HuH-7 (cell line): ENCODE results near the gene ZNF277.
A peak's percentile ranks its signal among the peaks of the same experiment; 100 is the strongest.
"Not testable (repeated sequence)": the region's sequence is repeated elsewhere in the genome, so short reads cannot be mapped to it uniquely, and the experiment has no call there.

ENCODE experiments used
- DNase-seq: peaks from one replicate; pipeline ENCODE4 v3.0.0; 2011; ENCODE audit warnings: low spot score

The ZNF277 gene

GRCh38 chr7:112211348-112211907, 4.9 kb downstream of the ZNF277 start:
- DNase-seq = peak; percentile 26

GRCh38 chr7:112212571-112212970, 6.1 kb downstream of the ZNF277 start:
- no peak for DNase-seq

- DNase-seq = no peak
Observed at GRCh38 chr7:112213735-112214134, 7.2 kb downstream of the ZNF277 start.

- DNase-seq = no peak
Observed at GRCh38 chr7:112214268-112214667, 7.8 kb downstream of the ZNF277 start.

GRCh38 chr7:112214883-112215282, 8.4 kb downstream of the ZNF277 start:
- DNase-seq = no peak

GRCh38 chr7:112215787-112216186, 9.3 kb downstream of the ZNF277 start:
- DNase-seq = no peak

- no peak for DNase-seq
Observed at GRCh38 chr7:112220877-112221434, 14.5 kb downstream of the ZNF277 start.

GRCh38 chr7:112223310-112223709, 16.8 kb downstream of the ZNF277 start:
- no peak for DNase-seq

GRCh38 chr7:112224186-112224585, 17.7 kb downstream of the ZNF277 start:
- DNase-seq = no peak

GRCh38 chr7:112225006-112225405, 18.5 kb downstream of the ZNF277 start:
- no peak for DNase-seq

GRCh38 chr7:112226701-112227276, 20.3 kb downstream of the ZNF277 start:
- DNase-seq = no peak

GRCh38 chr7:112228632-112229031, 22.1 kb downstream of the ZNF277 start:
- no peak for DNase-seq

- DNase-seq = no peak
Observed at GRCh38 chr7:112232212-112232978, 25.9 kb downstream of the ZNF277 start.

GRCh38 chr7:112233048-112233697, 26.7 kb downstream of the ZNF277 start:
- no peak for DNase-seq

- DNase-seq = no peak
Observed at GRCh38 chr7:112234147-112234546, 27.7 kb downstream of the ZNF277 start.

- DNase-seq = no peak
Observed at GRCh38 chr7:112236597-112236996, 30.1 kb downstream of the ZNF277 start.

- DNase-seq = no peak
Observed at GRCh38 chr7:112238330-112238729, 31.8 kb downstream of the ZNF277 start.

GRCh38 chr7:112238852-112239610, 32.5 kb downstream of the ZNF277 start:
- DNase-seq = no peak

GRCh38 chr7:112248598-112248997, 42.1 kb downstream of the ZNF277 start:
- DNase-seq = no peak

GRCh38 chr7:112249967-112250366, 43.5 kb downstream of the ZNF277 start:
- DNase-seq = not testable (repeated sequence)

- DNase-seq = no peak
Observed at GRCh38 chr7:112252141-112252540, 45.6 kb downstream of the ZNF277 start.

GRCh38 chr7:112252691-112253090, 46.2 kb downstream of the ZNF277 start:
- DNase-seq = no peak
